NCI-H82 treated with DMSO at 0.1 percent for 48 hours (cell line): ENCODE measurements around the gene VDAC2.

Experiments used
- DNase-seq: peaks from one replicate; lab custom pipeline; 2025; ENCODE audit not compliant: unreplicated experiment; lab: John Stamatoyannopoulos, UW

VDAC2 gene

DNA sequence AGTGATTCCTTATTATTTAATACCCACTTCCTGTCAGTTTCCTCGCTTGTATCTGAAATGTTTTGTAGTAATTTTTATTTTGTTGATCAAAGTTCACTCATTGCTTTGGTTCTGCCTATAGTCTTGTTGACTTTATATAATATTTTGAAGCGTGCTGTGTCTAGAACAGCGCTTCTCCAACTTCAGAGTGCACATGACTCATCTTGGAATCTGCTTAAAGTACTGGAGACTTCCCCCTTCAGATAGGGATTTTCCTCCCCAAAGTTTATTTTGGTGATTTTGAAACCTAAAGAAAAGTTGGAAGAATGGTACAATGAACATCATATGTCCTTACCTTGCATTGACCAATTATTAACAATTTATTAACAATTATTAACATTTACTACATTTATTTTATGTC lies 19.4 kb downstream of the VDAC2 start:
- no peak for DNase-seq

- DNase-seq: peak; percentile 45
Measured at GRCh38 chr10:75230600-75231038, 20.0 kb downstream of the VDAC2 start.

DNA sequence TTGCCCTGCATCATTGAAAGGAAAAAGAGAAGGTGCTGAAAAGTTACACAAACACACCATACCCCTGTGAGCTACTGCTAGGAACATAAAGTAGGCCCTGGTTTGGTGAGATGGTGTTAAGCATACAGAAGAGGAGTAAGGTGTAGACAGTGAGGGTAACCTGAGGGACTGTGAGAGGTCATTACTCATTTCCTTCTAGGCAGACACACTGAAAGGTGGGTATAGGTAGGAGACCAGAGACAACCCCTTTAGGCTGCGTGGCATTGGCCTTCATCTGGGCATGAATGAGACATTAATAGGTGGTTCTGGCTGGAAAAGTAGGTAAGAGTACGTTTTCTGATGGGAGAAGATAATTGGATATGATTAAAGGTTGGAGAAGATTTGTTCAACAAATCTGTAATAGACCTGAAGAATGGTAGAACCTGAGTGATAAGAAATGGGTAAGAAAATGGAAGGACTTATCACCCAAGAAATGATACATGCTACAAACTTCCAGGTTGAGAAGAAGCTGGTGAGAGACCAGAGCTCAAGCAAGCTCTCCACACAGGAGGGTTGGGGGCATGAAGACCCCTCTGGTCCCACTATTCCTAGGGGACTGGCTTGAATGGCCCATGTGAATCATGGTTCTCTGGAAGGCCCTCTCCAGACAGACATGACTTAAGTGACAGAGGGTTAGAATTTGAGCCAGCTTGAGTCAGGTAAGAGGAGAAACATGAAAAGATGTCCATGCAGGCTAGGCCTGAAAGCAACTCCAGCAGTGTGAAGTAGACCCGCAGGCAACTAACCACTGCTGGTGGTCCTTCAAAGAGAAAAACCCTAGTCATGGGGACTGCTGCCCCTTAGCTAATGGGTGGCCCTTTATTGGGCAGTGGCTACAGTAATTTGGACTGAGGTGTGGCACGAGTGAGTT lies 21.3 kb downstream of the VDAC2 start:
- no peak for DNase-seq

DNA sequence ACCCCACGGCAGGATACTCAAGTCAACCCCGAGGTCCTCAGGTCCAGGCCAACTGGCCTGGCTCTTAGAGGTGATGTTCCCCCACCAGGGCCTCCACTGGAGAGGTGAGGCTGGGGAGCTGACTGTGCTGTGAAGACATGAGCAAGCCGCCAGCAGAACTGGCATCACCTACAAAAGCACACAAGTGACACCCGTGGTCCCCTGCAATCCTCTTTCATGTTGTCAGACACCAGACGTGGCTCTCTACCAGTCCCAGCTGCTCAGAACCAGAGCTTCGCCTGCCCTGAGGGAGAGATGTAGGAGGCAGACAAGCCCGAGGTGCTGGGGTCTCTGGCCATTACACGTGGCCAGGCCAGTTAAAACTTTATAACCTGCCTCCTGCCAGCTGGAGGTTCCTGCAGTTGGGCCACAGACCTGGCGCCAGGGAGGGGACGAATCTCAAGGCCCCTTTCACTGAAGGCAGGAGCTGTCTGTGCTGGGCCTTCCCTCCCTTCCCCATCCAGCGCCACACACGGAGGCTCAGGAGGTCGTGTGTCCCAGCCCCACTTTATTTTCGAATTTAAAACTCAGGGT lies 22.9 kb downstream of the VDAC2 start:
- DNase-seq: no peak

DNA sequence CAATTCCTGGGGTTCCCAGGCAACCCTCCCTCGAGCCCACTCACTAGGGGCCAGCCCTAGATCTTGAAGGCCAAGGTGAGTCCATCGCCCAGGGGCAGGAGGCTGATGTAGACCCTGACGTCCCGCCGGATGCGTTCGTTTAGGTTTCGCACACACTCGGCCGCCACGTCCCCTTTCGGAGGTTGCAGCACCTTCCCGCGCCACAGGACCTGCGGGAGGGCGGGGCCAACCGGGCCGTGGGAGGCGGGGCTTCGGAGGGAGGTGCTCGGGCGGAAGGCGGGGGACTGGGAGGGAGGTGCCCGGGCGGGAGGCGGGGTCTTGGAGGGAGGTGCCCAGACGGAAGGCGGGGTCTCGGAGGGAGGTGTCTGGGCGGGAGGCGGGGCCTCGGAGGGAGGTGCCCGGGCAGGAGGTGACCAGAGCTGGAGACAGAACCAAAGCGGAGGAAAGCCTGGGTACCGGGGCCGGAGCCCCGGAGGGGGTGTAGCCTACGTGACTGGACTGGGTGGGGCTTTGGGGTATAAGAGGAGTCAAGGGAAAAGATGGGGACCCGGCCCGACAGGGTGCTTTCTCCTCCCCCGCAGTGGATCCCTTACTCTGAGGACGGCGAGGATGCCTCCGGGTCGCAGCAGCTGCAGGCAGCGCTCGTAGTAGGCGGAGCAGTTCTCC lies 23.6 kb downstream of the VDAC2 start:
- peak; percentile 81 for DNase-seq

DNA sequence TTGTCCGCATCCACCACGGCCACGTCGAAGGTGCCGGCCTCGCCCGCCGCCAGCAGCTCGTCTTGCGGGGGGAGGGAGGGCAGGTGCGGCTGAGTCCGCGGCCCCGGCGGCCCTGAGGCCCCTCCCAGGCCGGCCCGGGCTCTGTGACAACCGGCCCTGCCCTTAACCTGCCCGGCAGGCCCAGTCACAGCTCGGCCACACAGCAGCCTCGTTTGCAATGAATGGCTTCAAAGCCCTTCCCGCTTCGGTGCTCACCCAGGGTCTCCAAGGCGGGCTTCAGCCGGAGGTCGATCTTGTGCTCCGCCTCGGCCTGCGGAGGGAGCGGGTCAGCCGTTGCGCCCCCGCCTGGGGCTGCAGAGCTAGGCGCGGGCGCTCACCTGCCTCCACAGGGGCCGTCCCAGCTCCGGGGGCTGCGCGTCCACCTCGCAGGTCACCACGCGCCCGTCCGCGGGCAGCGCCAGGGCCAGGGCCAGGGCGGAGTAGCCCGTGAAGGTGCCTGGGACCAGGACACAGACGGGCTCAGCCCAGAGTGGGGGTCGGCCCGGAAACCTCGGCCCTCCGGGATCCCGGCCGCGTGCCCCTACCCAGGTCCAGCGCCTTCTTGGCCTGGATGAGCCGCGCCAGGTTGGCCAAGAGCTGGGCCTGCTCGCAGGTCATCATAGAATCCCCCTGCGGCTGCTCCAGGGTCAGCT lies 24.2 kb downstream of the VDAC2 start:
- DNase-seq: no peak

DNA sequence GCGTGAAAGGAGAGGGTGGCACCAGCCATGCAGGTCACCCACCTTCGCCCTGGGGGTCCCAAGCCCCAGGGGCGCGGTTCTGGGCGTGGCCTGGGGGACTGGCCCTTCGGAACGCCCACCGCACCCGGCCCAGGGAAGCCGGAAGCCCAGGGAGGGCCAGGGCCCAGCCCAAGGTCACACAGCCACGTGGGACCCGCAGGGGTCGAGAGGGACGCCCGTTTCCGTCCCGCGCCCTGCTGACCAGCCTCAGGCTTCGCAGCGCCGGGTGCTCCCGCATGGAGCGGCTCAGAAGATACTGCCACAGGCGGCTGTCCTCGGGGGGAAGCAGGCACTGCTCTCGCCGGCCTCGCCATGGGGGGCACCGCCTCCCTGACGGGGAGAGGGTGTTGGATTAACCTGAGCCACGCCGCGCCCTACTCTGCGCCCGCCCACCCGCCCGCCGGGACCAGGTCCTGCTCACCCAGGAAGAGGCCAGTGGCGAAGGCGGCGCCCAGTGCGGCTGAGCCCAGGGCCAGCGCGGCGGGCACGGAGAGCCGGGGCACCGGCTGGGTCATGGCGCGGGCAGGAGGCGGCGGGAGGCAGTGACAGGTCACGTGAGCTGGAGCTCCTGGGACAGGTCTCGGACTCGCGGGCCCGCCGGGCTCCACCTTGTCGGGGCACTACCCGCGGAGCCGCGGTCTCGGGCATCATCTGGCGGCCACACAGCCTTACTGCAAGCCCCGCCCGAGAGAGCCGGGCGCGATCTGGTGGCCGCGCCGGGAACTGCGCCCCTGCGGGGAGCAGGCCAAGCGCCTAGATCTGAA lies 25.0 kb downstream of the VDAC2 start, which contains the start of gene COMTD1:
TSS of gene COMTD1 (minus strand) at position 583 of the 803 bp plus-strand sequence. CDS start at position 554, 29 bp downstream.
- peak; percentile 72 for DNase-seq

GRCh38 chr10:75236178-75236825 lies 25.7 kb downstream of the VDAC2 start:
- DNase-seq: no peak

DNA sequence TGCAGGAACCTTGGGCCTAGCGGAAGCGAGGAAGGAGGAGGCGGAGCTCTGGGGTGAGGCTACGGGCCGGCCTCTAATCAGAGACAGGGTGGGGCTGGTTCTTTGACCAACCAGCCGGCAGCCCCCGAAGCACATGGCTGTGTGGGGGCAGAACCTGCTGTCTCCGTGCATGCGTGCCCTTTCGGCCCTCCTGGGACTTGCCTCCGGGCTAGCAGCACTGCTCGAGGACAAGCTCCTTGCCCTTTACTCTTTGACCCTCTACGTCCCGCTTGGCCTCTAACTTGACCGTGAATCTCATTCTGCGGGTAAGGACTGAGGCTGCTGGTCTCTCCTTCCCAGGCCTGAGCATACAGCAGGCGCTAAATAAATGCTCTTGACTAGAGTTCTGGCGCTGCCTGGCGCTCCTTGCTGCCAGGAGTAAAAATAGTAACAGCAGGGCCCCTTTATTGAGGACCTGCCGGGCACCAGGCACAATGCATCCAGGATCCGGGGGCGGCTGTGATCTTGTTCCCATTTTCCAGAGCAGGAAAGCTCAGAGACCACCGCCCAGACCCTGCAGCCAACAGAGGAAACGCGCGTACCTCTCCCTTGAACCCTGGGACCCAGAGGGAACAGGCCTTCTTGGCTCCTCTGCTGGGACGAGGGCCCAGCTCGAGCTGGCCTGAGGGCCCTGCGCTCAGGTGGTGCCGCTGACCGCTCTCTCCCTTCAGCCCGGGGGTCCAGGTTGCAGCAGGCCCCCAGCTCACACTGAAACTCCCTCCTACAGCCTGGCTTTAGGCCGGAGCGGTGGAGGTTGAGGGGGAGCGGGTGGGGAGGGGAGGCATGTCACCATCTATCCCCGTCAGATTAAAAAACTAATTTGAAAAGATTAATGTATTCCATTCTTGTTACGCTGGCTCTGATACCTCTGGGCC lies 27.8 kb downstream of the VDAC2 start:
- no peak for DNase-seq

DNA sequence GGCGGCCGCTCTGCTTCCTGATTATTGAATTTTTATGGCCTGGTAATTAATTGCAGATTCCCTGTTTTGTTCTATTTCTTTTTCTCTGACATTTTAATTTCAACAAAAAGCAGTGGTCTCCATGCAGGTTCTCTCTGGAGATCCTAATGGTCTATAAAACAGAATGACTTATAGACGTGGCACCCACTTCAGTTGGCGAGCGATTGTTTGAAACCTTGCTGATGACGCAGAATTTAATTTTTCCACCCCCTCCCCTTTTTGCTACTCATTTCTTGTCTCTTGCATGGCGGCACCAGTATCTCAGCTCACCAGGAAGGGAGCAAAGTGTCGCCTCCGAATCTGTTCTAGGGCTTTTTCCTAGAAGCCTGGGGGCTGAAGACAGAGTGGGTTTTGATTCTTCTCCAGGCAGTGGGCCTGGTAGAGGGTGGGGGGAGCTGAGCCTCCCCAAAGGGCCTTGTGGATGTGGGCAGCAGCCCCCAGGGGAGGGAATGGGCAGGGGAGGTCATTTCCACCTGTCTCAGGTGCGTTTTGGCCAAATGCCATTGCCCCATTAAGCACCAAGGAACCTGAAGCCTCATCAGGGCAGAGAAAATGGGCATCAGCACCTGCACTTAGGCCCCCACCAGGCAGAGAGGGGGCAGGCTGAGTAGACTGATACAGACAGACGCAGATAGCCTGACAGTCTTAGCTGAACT lies 28.6 kb downstream of the VDAC2 start:
- no peak for DNase-seq

- DNase-seq: no peak
Measured at GRCh38 chr10:75240329-75241076, 29.9 kb downstream of the VDAC2 start.

- DNase-seq: no peak
Measured at GRCh38 chr10:75243426-75243825, 32.8 kb downstream of the VDAC2 start.

DNA sequence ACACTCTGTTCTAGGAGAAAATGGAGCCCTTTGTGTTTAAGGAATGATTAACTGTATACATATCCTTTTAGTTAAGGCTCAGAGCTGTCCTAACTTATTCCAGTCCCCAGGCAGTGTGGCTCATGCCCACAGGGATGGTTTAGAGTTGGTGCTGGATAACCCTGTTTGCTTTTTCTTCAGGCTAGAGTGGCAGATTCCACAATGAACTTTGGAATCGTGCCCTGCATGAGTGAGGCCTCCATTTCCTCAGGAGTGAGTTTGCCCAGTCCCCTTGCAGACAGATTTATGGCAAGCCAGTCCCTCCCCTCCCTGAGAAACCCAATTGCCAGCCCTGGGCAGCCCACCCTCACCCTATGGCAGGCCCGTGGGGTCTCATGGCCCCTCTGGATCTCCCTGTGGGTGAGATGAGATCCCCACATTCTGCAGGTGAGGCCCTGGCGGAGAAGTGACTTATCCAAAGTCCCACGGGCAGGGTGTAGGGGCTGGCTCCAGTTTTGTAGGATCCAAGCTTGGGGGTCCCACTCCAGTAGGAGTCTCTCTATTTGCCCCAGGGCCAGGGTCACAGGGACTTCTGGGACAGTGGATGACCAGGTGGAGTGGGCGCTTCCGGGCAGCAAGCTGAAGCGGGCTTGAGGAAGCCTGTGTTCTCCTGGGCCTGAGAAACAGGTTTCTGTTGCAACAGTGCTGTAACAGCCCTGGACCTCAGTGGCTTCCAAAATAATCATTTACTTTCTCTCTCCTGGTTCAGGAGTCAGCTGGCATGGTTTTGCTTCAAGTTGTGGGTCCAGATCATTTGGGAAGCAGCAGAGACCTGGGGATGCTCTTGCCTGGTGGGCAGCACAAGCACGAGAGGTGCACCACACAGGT lies 34.1 kb downstream of the VDAC2 start:
- DNase-seq: no peak

GRCh38 chr10:75245354-75246250 lies 35.0 kb downstream of the VDAC2 start:
- no peak for DNase-seq

- no peak for DNase-seq
Measured at GRCh38 chr10:75246506-75246905, 35.9 kb downstream of the VDAC2 start.

- DNase-seq: no peak
Measured at GRCh38 chr10:75247797-75248196, 37.2 kb downstream of the VDAC2 start.
